T-helper 1 cell treated with Interleukin-12 subunit alpha and Interleukin-12 subunit beta and Interleukin-4 antibody, amounts not matched to agents 30 ng/mL and 1 ng/mL, for 36 hours (primary cell): ENCODE data around the gene DPP8. TPM values are rescaled to one million over a fixed set of nuclear protein-coding genes. Genes with fewer than 3 reads are reported as not detected.

Source experiments
- total RNA-seq: library from RNA; stranded (reverse); gene quantifications from 2 replicates; pipeline ENCODE4 v1.2.3, GENCODE V29; 2022

The DPP8 gene
- total RNA-seq, 1 donor from 2014 or later = 43.6 TPM

Other genes starting within 250 kb of the DPP8 start
- gene PARP16, start 230.8 kb downstream of the DPP8 start, total RNA-seq = 10.2 and 11.3 TPM in 2 replicates
- not detected in 2 replicates for gene RNU5A-1, start 221.6 kb downstream of the DPP8 start, total RNA-seq
- not detected in 2 replicates for gene RNU5B-1, start 213.0 kb downstream of the DPP8 start, total RNA-seq
- gene IGDCC3, start 139.7 kb downstream of the DPP8 start, total RNA-seq = not detected in 2 replicates
- gene IGDCC4, start 94.7 kb downstream of the DPP8 start, total RNA-seq = 0.05 and 0.59 TPM in 2 replicates
- gene HACD3, start 12.8 kb upstream of the DPP8 start, total RNA-seq = 30.4 and 31.4 TPM in 2 replicates
- gene INTS14, start 93.4 kb upstream of the DPP8 start, total RNA-seq = 38.5 and 42.1 TPM in 2 replicates
- 4.4 and 4.9 TPM in 2 replicates for gene SLC24A1, start 104.2 kb upstream of the DPP8 start, total RNA-seq